HCT116 (cell line): Measurements from ENCODE around the gene ALDH3B1. TPM values are rescaled to one million over a fixed set of nuclear protein-coding genes. Genes with fewer than 3 reads are reported as not detected.

Experiments used
- ATAC-seq: fragments of 200-7000 bp; cut with Tn5 transposase; 2 replicates; pipeline ENCODE4 v1.9.1; 2020; ENCODE audit warnings: mild to moderate bottlenecking, moderate library complexity
- BruUV-seq: library from RNA; stranded (reverse); fragments of 400-500 nt; replicated peaks from 2 replicates; lab custom pipeline; 2021; lab: Mats Ljungman, UMichigan
- CTCF ChIA-PET: fragments of 300-600 bp; sonication (Branson Sonifier 250); formaldehyde crosslinking; loops from one replicate; lab custom pipeline; 2021; ENCODE audit warnings: antibody characterized with exemption; lab: Charles Lee
- POLR2A ChIA-PET: fragments of 300-600, 350-600 bp; sonication (Branson Sonifier 250); formaldehyde crosslinking; loops from one replicate; lab custom pipeline; 2021; ENCODE audit warnings: antibody characterized with exemption; lab: Charles Lee
- RAD21 ChIA-PET, 2 experiments: fragments of 300-600 bp; sonication (Branson Sonifier 250); formaldehyde crosslinking; loops; one replicate each; lab custom pipeline; 2023; ENCODE audit warnings: low total read pairs in 2 of 2; ENCODE audit not compliant: uncharacterized antibody in 2 of 2, unreplicated experiment in 2 of 2, low non-redundant PET in 1 of 2; lab: Charles Lee
- DNase-seq: peaks from one replicate; pipeline ENCODE4 v3.0.0-alpha.2; 2010; ENCODE audit warnings: low read depth, low spot score
- H2AFZ ChIP-seq: fragments of 200-600 bp; shearing (Covaris generic), sonication (generic); 2 replicates; pipeline ENCODE4 v1.6.1; 2017; ENCODE audit warnings: low read depth, mixed run types, mixed read lengths, antibody characterized with exemption, low read length; ENCODE audit not compliant: poor library complexity, severe bottlenecking
- H3K27ac ChIP-seq: 2 replicates; pipeline ENCODE4 v1.5.1; 2012; ENCODE audit warnings: low read depth, low read length
- H3K27me3 ChIP-seq: fragments of 200-600 bp; sonication (generic); 2 replicates; pipeline ENCODE4 v1.6.1; 2016; ENCODE audit warnings: mixed run types, low read length, mixed read lengths; ENCODE audit not compliant: insufficient read depth
- H3K36me3 ChIP-seq, 2 experiments: fragments of 200-500 bp in 1 of 2; fragments of 200-600 bp in 1 of 2; sonication (Bioruptor generic) in 1 of 2; sonication (generic) in 1 of 2; 2 replicates each; pipeline versions ENCODE4 v1.5.1 to v1.6.1; 2014 to 2016; ENCODE audit warnings: low read length in 2 of 2, inconsistent platforms in 1 of 2, mixed read lengths in 1 of 2, mixed run types in 1 of 2; ENCODE audit not compliant: insufficient read depth in 2 of 2, control insufficient read depth in 1 of 2
- H3K4me1 ChIP-seq, 2 experiments: fragments of 200-600 bp in 1 of 2; sonication (generic) in 1 of 2; 2 replicates each; pipeline versions ENCODE4 v1.5.1 to v1.6.1; 2012 to 2017; ENCODE audit warnings: low read length in 2 of 2, inconsistent platforms in 1 of 2, mild to moderate bottlenecking in 1 of 2, mixed read lengths in 1 of 2, mixed run types in 1 of 2, moderate library complexity in 1 of 2; ENCODE audit not compliant: insufficient read depth in 2 of 2, control insufficient read depth in 1 of 2
- H3K4me2 ChIP-seq: fragments of 200-600 bp; sonication (generic); 2 replicates; pipeline ENCODE4 v1.6.1; 2017; ENCODE audit warnings: mixed run types, low read length, mixed read lengths
- H3K4me3 ChIP-seq, 2 experiments: fragments of 200-600 bp in 1 of 2; sonication (generic) in 1 of 2; replicated peaks in 1 of 2; 2 replicates each; pipeline ENCODE4 v1.5.1; 2011 to 2016; ENCODE audit warnings: low read length in 2 of 2, control low read depth in 1 of 2, low read depth in 1 of 2, mild to moderate bottlenecking in 1 of 2, mixed read lengths in 1 of 2, mixed run types in 1 of 2
- H3K79me2 ChIP-seq: fragments of 200-600 bp; sonication (generic); 2 replicates; pipeline ENCODE4 v1.6.1; 2017; ENCODE audit warnings: mild to moderate bottlenecking, mixed run types, low read length, moderate library complexity, mixed read lengths; ENCODE audit not compliant: insufficient read depth
- H3K9ac ChIP-seq: fragments of 200-600 bp; sonication (generic); 2 replicates; pipeline ENCODE4 v1.6.1; 2016; ENCODE audit warnings: low read length, mixed read lengths
- H3K9me2 ChIP-seq: fragments of 200-600 bp; sonication (generic), shearing (Covaris generic); 2 replicates; pipeline ENCODE4 v1.6.1; 2017; ENCODE audit warnings: mixed run types, mild to moderate bottlenecking, moderate library complexity; ENCODE audit not compliant: insufficient read depth
- H3K9me3 ChIP-seq, 2 experiments: fragments of 200-500 bp in 1 of 2; fragments of 200-600 bp in 1 of 2; sonication (Bioruptor generic) in 1 of 2; sonication (generic) in 1 of 2; 2 replicates each; pipeline ENCODE4 v1.6.1; 2014 to 2017; ENCODE audit warnings: low read length in 2 of 2, mixed read lengths in 2 of 2, inconsistent platforms in 1 of 2, low read depth in 1 of 2, mild to moderate bottlenecking in 1 of 2, mixed run types in 1 of 2, moderate library complexity in 1 of 2; ENCODE audit not compliant: control insufficient read depth in 1 of 2, insufficient read depth in 1 of 2
- H4K20me1 ChIP-seq: fragments of 200-600 bp; sonication (generic), shearing (Covaris generic); 2 replicates; pipeline ENCODE4 v1.6.1; 2017; ENCODE audit warnings: mixed run types, mild to moderate bottlenecking, moderate library complexity; ENCODE audit not compliant: insufficient read depth
- EGR1 ChIP-seq: IDR thresholded peaks from 2 replicates; pipeline ENCODE4 v1.6.1; 2012; ENCODE audit warnings: low read depth
- ELF1 ChIP-seq: IDR thresholded peaks from 2 replicates; pipeline ENCODE4 v1.6.1; 2012; ENCODE audit warnings: low read depth, borderline replicate concordance
- EZH2phosphoT487 ChIP-seq: fragments of 200-600 bp; IDR thresholded peaks from 2 replicates; pipeline ENCODE4 v1.6.1; 2018; ENCODE audit warnings: antibody characterized with exemption, borderline replicate concordance
- FOSL1 ChIP-seq: IDR thresholded peaks from 2 replicates; pipeline ENCODE4 v1.6.1; 2012; ENCODE audit warnings: low read depth
- JUND ChIP-seq: IDR thresholded peaks from 2 replicates; pipeline ENCODE4 v1.6.1; 2012
- POLR2A ChIP-seq: IDR thresholded peaks from 2 replicates; pipeline ENCODE4 v1.7.0; 2011; ENCODE audit warnings: borderline replicate concordance; ENCODE audit not compliant: insufficient read depth, insufficient read length; ENCODE audit errors: extremely low read depth
- POLR2AphosphoS5 ChIP-seq: IDR thresholded peaks from 2 replicates; pipeline ENCODE4 v1.6.1; 2011; ENCODE audit warnings: mild to moderate bottlenecking, low read depth, low read length, moderate library complexity
- SRF ChIP-seq: IDR thresholded peaks from 2 replicates; pipeline ENCODE4 v1.6.1; 2012; ENCODE audit warnings: low read depth
- YY1 ChIP-seq: IDR thresholded peaks from 2 replicates; pipeline ENCODE4 v1.6.1; 2011; ENCODE audit warnings: low read length, low read depth, moderate library complexity, mild to moderate bottlenecking; ENCODE audit not compliant: insufficient replicate concordance; ENCODE audit errors: extremely low read depth
- ZFX ChIP-seq: fragments of 450-650 bp; IDR thresholded peaks from 2 replicates; pipeline ENCODE4 v1.6.1; 2017
- intact Hi-C: fragments of 100-400 bp; cut with micrococcal nuclease; formaldehyde crosslinking; loops from 2 replicates; pipeline ENCODE4 v1.10.0; 2022
- total RNA-seq: library from RNA; stranded (reverse); gene quantifications from one replicate; pipeline ENCODE4 v1.2.1, GENCODE V29; 2021; ENCODE audit not compliant: unreplicated experiment
- TF ChIP-seq, protein P1 (sequence below), 3 experiments: fragments of 200-600 bp in 1 of 3; sonication (generic) in 1 of 3; IDR thresholded peaks in 2 of 3; conservative IDR thresholded peaks in 1 of 3; 2 replicates each; pipeline ENCODE4 v1.5.1; 2012 to 2017; ENCODE audit warnings: low read depth in 2 of 3, low read length in 2 of 3, antibody characterized with exemption in 1 of 3, borderline replicate concordance in 1 of 3, control low read depth in 1 of 3, mild to moderate bottlenecking in 1 of 3, mixed read lengths in 1 of 3, mixed run types in 1 of 3, moderate library complexity in 1 of 3; ENCODE audit not compliant: insufficient read depth in 1 of 3
- TF ChIP-seq, protein P2 (sequence below): IDR thresholded peaks from 2 replicates; pipeline ENCODE4 v1.6.1; 2011; ENCODE audit warnings: mild to moderate bottlenecking, low read length, moderate library complexity; ENCODE audit not compliant: insufficient replicate concordance; ENCODE audit errors: extremely low read depth

The ALDH3B1 gene
- total RNA-seq, 1 experiment from 2014 or later = 25.5 TPM

DNA sequence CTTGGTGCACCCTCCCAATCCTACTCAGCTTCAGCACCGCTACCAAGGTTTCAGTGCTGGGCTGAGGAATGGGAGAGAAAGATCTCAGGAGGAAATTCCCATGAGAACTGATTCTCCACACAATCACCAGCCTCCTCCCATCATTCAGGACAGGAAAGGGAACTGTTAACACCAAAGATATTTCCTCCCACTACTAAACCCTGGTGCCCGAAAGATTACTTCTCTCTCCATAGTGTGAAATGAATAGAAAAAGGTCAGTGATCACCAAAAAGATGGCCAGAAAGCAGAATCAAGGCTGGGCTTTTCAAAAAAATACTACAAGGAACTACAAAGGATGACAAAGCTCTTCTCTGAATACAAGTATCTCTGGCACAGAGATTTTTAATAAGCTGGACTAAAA is 54.8 kb downstream of the ALDH3B1 start (continued):
- TF ChIP-seq POLR2AphosphoS5 (no peak), ZFX (no peak), FOSL1 (no peak), JUND (no peak), SRF (no peak), YY1 (no peak)
- TF ChIP-seq, protein P1, sequence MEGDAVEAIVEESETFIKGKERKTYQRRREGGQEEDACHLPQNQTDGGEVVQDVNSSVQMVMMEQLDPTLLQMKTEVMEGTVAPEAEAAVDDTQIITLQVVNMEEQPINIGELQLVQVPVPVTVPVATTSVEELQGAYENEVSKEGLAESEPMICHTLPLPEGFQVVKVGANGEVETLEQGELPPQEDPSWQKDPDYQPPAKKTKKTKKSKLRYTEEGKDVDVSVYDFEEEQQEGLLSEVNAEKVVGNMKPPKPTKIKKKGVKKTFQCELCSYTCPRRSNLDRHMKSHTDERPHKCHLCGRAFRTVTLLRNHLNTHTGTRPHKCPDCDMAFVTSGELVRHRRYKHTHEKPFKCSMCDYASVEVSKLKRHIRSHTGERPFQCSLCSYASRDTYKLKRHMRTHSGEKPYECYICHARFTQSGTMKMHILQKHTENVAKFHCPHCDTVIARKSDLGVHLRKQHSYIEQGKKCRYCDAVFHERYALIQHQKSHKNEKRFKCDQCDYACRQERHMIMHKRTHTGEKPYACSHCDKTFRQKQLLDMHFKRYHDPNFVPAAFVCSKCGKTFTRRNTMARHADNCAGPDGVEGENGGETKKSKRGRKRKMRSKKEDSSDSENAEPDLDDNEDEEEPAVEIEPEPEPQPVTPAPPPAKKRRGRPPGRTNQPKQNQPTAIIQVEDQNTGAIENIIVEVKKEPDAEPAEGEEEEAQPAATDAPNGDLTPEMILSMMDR (IDR thresholded peaks at IDR 0.05 in 2 of 3, conservative IDR thresholded peaks at IDR 0.05 in 1 of 3; ENCODE audit: borderline replicate concordance in 1 of 3, insufficient read depth in 1 of 3, low read depth in 2 of 3, low read length in 2 of 3) = no peak

DNA sequence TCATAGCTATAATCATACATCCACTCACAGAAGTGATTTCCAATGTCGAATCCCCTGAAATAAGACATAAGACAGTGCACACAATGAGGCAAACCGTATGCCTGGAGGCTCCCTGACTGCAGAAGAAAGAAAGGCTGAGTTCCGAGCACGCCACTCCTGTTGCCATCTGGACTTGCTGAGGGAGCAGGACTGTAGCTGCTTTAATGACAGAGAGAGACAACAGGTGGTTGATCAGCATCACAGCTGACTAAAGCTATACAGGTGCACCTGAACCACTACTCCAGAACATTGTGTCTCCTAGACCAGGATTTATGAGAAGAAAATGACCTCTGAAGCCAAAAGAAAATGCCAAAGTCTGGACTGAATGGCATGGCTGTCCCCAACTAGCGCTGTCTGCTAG is 55.7 kb downstream of the ALDH3B1 start:
- H2AFZ ChIP-seq = no peak overlapping the region
- no peaks in the 10 kb centered on the region for H3K9me3 ChIP-seq
- H3K9me2 ChIP-seq = no peaks in the 10 kb centered on the region
- intact Hi-C loops = no loop called here
- H3K27me3 ChIP-seq = no peaks in the 10 kb centered on the region
- no peak overlapping the region for H3K9ac ChIP-seq
- H3K36me3 ChIP-seq = peaks cover 29 to 63% of the 10 kb centered on the region in 2 experiments
- no peaks in the 10 kb centered on the region for H3K4me1 ChIP-seq
- TF ChIP-seq, protein P2, sequence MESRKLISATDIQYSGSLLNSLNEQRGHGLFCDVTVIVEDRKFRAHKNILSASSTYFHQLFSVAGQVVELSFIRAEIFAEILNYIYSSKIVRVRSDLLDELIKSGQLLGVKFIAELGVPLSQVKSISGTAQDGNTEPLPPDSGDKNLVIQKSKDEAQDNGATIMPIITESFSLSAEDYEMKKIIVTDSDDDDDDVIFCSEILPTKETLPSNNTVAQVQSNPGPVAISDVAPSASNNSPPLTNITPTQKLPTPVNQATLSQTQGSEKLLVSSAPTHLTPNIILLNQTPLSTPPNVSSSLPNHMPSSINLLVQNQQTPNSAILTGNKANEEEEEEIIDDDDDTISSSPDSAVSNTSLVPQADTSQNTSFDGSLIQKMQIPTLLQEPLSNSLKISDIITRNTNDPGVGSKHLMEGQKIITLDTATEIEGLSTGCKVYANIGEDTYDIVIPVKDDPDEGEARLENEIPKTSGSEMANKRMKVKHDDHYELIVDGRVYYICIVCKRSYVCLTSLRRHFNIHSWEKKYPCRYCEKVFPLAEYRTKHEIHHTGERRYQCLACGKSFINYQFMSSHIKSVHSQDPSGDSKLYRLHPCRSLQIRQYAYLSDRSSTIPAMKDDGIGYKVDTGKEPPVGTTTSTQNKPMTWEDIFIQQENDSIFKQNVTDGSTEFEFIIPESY = no peak
- TF ChIP-seq ELF1 = no peak
- TF ChIP-seq EGR1 = no peak
- TF ChIP-seq ZFX = no peak
- TF ChIP-seq EZH2phosphoT487 = no peak
- TF ChIP-seq POLR2A = no peak
- no peak for TF ChIP-seq FOSL1
- DNase-seq (no peak), ATAC-seq (no peak)
- ChIA-PET CTCF (no interaction called here), RAD21 (no interaction called here), POLR2A (no interaction called here)
- no peaks in the 10 kb centered on the region for H3K79me2 ChIP-seq
- no peak overlapping the region for H3K4me3 ChIP-seq
- H3K4me2 ChIP-seq = no peak overlapping the region
- no TSS peak for BruUV-seq
- no peak overlapping the region for H3K27ac ChIP-seq
- H4K20me1 ChIP-seq = no peaks in the 10 kb centered on the region
